HEK293 (cell line): Measurements from ENCODE around the gene MATN4.

Experiments
- ZBTB8A ChIP-seq: fragments of 450-650 bp; formaldehyde crosslinking; IDR thresholded peaks from 2 replicates; pipeline ENCODE4 v1.5.1; 2016; ENCODE audit warnings: missing biosample characterization, missing genetic modification characterization
- ZNF23 ChIP-seq: fragments of 450-650 bp; formaldehyde crosslinking; IDR thresholded peaks from 2 replicates; pipeline ENCODE4 v1.5.1; 2016; ENCODE audit warnings: missing biosample characterization, missing genetic modification characterization, borderline replicate concordance
- ZNF274 ChIP-seq, 2 experiments: fragments of 200-500 bp in 1 of 2; fragments of 450-650 bp in 1 of 2; sonication (Bioruptor generic) in 1 of 2; formaldehyde crosslinking in 1 of 2; IDR thresholded peaks; 2 replicates each; pipeline versions ENCODE4 v1.5.1 to v1.6.1; 2014 to 2016; ENCODE audit warnings: borderline replicate concordance in 1 of 2, inconsistent platforms in 1 of 2, low read length in 1 of 2, missing biosample characterization in 1 of 2, missing genetic modification characterization in 1 of 2
- TF ChIP-seq, protein P1 (sequence below): fragments of 450-650 bp; formaldehyde crosslinking; IDR thresholded peaks from 2 replicates; pipeline ENCODE4 v1.5.1; 2016; ENCODE audit warnings: missing biosample characterization, missing genetic modification characterization
- TF ChIP-seq, protein P2 (sequence below): fragments of 450-650 bp; formaldehyde crosslinking; IDR thresholded peaks from 2 replicates; pipeline ENCODE4 v1.5.1; 2016; ENCODE audit warnings: missing biosample characterization, missing genetic modification characterization
- TF ChIP-seq, protein P3 (sequence below): fragments of 450-650 bp; formaldehyde crosslinking; IDR thresholded peaks from 2 replicates; pipeline ENCODE4 v1.5.1; 2016; ENCODE audit warnings: missing biosample characterization, missing genetic modification characterization

DNA sequence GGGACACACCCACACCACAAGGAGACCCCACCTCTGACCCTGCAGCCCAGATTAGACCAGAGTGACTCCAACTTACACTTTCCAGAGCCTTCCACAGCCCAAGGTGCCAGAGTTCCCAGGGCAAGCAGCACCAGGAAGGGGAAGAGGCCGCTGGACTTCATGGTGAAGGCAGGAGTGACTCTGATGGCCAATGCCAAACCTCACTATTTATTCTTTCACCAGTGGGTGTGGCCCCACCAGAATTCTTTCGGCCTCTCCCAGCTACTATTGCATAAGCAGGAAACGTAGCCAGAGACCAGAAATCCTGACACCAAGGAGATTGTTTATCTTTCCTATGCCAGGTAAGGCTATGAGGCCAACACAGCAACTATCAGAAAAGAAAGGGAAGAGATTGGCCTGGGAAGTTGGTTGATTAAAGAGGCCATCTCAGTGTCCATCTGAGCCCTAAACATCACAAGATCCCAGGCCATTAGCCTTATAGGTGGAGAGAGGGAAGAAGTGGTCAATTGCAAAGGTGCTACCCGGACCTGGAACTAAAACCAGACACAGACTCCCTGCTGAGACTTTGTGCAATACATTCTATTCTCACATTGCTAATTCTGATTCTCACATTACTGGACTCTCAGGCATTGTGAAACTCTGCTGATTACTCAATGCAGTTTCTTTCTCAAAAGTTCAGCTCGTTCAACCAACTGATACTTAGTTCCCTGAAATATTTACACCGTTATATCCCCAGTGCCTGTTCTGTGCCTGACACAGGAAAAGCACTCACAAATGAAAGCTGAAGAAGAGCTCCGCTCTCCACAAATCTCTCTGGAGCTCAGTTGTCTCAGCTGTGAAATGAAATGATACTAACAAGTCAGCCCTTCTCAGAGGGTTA, 53.5 kb downstream of the MATN4 start, which contains the start of gene SLPI:
- TF ChIP-seq, protein P1, sequence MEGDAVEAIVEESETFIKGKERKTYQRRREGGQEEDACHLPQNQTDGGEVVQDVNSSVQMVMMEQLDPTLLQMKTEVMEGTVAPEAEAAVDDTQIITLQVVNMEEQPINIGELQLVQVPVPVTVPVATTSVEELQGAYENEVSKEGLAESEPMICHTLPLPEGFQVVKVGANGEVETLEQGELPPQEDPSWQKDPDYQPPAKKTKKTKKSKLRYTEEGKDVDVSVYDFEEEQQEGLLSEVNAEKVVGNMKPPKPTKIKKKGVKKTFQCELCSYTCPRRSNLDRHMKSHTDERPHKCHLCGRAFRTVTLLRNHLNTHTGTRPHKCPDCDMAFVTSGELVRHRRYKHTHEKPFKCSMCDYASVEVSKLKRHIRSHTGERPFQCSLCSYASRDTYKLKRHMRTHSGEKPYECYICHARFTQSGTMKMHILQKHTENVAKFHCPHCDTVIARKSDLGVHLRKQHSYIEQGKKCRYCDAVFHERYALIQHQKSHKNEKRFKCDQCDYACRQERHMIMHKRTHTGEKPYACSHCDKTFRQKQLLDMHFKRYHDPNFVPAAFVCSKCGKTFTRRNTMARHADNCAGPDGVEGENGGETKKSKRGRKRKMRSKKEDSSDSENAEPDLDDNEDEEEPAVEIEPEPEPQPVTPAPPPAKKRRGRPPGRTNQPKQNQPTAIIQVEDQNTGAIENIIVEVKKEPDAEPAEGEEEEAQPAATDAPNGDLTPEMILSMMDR: no peak
- TF ChIP-seq ZNF23 (tag by site-specific recombination) (no peak), ZBTB8A (tag by site-specific recombination) (no peak), ZNF274 (IDR thresholded peaks at IDR 0.05; ENCODE audit: low read length) (no peak), ZNF274 (tag by site-specific recombination; IDR thresholded peaks at IDR 0.05; ENCODE audit: borderline replicate concordance) (no peak)
- TF ChIP-seq, protein P2, sequence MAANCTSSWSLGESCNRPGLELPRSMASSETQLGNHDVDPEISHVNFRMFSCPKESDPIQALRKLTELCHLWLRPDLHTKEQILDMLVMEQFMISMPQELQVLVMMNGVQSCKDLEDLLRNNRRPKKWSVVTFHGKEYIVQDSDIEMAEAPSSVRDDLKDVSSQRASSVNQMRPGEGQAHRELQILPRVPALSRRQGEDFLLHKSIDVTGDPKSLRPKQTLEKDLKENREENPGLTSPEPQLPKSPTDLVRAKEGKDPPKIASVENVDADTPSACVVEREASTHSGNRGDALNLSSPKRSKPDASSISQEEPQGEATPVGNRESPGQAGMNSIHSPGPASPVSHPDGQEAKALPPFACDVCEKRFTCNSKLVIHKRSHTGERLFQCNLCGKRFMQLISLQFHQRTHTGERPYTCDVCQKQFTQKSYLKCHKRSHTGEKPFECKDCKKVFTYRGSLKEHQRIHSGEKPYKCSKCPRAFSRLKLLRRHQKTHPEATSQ (tag by site-specific recombination): no peak
- TF ChIP-seq, protein P3, sequence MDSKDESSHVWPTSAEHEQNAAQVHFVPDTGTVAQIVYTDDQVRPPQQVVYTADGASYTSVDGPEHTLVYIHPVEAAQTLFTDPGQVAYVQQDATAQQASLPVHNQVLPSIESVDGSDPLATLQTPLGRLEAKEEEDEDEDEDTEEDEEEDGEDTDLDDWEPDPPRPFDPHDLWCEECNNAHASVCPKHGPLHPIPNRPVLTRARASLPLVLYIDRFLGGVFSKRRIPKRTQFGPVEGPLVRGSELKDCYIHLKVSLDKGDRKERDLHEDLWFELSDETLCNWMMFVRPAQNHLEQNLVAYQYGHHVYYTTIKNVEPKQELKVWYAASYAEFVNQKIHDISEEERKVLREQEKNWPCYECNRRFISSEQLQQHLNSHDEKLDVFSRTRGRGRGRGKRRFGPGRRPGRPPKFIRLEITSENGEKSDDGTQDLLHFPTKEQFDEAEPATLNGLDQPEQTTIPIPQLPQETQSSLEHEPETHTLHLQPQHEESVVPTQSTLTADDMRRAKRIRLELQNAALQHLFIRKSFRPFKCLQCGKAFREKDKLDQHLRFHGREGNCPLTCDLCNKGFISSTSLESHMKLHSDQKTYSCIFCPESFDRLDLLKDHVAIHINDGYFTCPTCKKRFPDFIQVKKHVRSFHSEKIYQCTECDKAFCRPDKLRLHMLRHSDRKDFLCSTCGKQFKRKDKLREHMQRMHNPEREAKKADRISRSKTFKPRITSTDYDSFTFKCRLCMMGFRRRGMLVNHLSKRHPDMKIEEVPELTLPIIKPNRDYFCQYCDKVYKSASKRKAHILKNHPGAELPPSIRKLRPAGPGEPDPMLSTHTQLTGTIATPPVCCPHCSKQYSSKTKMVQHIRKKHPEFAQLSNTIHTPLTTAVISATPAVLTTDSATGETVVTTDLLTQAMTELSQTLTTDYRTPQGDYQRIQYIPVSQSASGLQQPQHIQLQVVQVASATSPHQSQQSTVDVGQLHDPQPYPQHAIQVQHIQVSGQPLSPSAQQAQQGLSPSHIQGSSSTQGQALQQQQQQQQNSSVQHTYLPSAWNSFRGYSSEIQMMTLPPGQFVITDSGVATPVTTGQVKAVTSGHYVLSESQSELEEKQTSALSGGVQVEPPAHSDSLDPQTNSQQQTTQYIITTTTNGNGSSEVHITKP (tag by site-specific recombination): no peak
